Activated T-helper 9 cell treated with anti-CD3 and anti-CD28 coated beads, Interleukin-2, amount 50 U/mL, for 16 hours (primary cell): ENCODE results near the gene AOC3.
"Not testable (repeated sequence)": the region's sequence is repeated elsewhere in the genome, so short reads cannot be mapped to it uniquely, and the experiment has no call there.

Experiments
- DNase-seq: peaks from one replicate; pipeline ENCODE4 v3.0.0-alpha.2; 2020; ENCODE audit warnings: low read depth

Gene AOC3

DNA sequence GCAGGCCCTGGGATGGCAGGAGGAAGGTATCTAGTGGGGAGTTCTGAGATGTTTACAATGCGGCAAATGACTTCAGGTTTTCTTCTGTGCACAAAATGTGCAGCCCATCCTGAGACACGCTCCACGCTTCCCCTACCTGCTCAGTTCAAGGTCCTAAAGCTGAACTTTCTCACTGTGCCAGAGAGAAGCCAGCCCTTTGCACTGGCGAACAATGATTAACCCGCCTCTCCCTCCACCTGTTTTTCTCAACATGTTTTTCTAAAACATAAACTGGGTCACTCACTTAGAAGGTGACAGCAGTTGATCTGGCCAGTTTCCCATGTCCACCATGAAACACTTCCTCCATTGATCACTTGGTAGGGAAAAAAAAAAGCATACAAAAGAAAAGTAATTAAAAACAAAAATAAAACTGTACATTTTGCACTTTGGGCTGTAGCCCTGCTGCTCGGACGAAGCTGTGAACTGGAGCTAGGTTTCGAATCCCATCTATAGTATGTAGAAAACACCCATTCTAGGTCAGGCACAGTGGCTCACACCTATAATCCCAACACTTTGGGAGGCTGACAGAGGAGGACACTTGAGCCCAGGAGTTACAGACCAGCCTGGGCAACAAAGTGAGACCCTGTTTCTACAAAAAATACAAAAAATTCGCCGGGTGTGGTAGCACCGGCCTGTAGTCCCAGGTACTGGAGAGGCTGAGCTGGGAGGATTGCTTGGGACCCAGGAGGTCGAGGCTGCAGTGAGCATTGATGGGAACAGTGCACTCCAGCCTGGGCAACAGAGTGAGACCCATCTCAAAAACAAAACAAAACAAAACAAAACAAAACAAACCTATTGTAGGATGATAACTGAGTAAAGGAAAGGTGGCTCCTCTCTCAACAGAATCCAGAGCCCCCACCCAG, 43.5 kb downstream of the AOC3 start:
- no peak for DNase-seq

- no peak for DNase-seq
Measured at GRCh38 chr17:42895185-42895555, 44.2 kb downstream of the AOC3 start.

DNA sequence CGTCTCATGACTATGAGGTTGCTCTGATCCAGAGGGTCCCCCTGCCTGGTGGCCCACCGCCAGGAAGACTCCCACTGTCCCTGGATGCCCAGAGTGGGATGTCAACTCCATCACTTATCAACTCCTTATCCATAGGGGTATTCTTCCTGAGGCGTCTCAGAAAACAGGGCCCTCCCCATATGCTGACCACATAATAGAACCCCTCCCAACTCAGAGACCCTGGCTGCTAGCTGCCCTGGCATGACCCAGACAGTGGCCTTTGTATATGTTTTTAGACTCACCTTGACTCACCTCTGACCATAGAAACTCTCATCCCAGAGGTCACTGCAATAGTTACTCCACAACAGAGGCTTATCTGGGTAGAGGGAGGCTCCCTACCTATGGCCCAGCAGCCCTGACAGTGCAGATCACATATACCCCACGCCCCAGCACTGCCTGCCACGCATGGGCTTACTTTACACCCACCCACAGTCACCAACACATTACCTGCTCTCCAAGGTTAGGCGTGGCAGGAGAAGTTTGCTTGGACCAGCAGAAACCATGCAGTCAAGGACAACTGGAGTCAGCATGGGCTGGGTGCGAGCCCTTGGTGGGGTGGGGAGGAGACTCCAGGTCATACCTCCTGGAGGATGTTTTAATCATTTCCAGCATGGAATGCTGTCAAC, 47.3 kb downstream of the AOC3 start:
- no peak for DNase-seq

DNA sequence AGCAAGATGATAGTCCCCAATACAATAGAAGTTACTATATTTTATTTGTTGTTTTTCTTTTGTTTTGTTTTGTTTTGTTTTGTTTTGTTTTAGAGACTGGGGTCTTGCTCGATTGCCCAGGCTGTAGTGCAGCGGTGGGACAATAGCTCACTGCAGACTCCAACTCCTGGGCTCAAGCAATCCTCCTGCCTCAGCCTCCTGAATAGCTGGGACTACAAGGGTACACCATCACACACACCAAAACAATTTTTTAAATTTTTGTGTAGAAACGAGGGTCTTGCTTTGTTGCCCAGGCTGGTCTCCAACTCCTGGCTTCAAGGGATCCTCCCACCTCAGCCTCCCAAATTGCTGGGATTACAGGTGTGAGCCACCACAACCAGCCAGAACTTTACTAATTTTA, 49.0 kb downstream of the AOC3 start:
- DNase-seq, result not testable (repeated sequence)

DNA sequence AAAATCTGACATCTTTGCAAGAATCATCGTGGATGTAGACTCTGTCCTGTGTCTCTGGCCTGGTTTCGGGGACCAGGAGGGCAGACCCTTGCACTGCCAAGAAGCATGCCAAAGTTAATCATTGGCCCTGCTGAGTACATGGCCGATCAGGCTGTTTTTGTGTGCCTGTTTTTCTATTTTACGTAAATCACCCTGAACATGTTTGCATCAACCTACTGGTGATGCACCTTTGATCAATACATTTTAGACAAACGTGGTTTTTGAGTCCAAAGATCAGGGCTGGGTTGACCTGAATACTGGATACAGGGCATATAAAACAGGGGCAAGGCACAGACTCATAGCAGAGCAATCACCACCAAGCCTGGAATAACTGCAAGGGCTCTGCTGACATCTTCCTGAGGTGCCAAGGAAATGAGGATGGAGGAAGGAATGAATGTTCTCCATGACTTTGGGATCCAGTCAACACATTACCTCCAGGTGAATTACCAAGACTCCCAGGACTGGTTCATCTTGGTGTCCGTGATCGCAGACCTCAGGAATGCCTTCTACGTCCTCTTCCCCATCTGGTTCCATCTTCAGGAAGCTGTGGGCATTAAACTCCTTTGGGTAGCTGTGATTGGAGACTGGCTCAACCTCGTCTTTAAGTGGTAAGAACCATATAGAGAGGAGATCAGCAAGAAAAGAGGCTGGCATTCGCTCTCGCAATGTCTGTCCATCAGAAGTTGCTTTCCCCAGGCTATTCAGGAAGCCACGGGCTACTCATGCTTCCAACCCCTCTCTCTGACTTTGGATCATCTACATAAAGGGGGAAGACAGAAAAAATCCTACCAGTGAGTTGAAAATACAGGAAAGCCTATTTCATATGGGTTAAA, 49.7 kb downstream of the AOC3 start, which contains the start of gene G6PC1:
Gene G6PC1 (plus strand): TSS at position 340 of the 872 bp plus-strand sequence. CDS start 78 bp downstream, at position 418.
- DNase-seq, result no peak

GRCh38 chr17:42901535-42902229, 50.7 kb downstream of the AOC3 start:
- DNase-seq, result no peak

- DNase-seq, result no peak
Measured at GRCh38 chr17:42904110-42904469, 53.1 kb downstream of the AOC3 start.

- no peak for DNase-seq
Measured at GRCh38 chr17:42906772-42907446, 55.9 kb downstream of the AOC3 start.
